H9 (cell line): ENCODE data around the gene TBXAS1. TPM values are rescaled to one million over a fixed set of nuclear protein-coding genes. Genes with fewer than 3 reads are reported as not detected.

Experiments used
- DNase-seq: peaks from one replicate; pipeline ENCODE4 v3.0.0-alpha.2; 2017
- H2AFZ ChIP-seq: one replicate; pipeline ENCODE4 v1.6.1; 2013; ENCODE audit warnings: mild to moderate bottlenecking, low read length, control low read depth, moderate library complexity
- H2AK5ac ChIP-seq: 2 replicates; pipeline ENCODE4 v1.6.1; 2013; ENCODE audit warnings: low read length, control low read depth, mixed read lengths; ENCODE audit not compliant: insufficient read length
- H2BK120ac ChIP-seq: one replicate; pipeline ENCODE4 v1.6.1; 2013; ENCODE audit warnings: low read depth, mild to moderate bottlenecking, low read length, control low read depth, inconsistent platforms; ENCODE audit not compliant: poor library complexity, severe bottlenecking
- H2BK12ac ChIP-seq: 2 replicates; pipeline ENCODE4 v1.6.1; 2013; ENCODE audit warnings: low read length, control low read depth, mixed read lengths, low read depth; ENCODE audit not compliant: insufficient read length
- H2BK15ac ChIP-seq: 2 replicates; pipeline ENCODE4 v1.6.1; 2013; ENCODE audit warnings: low read depth, low read length, control low read depth
- H2BK20ac ChIP-seq: one replicate; pipeline ENCODE4 v1.6.1; 2013; ENCODE audit warnings: low read depth, mild to moderate bottlenecking, low read length, control low read depth, inconsistent platforms; ENCODE audit not compliant: poor library complexity, severe bottlenecking
- H2BK5ac ChIP-seq: 2 replicates; pipeline ENCODE4 v1.6.1; 2013; ENCODE audit warnings: low read length, control low read depth, mixed read lengths; ENCODE audit not compliant: insufficient read length
- H3K14ac ChIP-seq: 2 replicates; pipeline ENCODE4 v1.6.1; 2013; ENCODE audit warnings: low read length, control low read depth; ENCODE audit not compliant: insufficient read depth
- H3K18ac ChIP-seq: 2 replicates; pipeline ENCODE4 v1.6.1; 2013; ENCODE audit warnings: low read depth, mild to moderate bottlenecking, mixed read lengths, low read length, control low read depth; ENCODE audit not compliant: insufficient read length
- H3K23ac ChIP-seq: 2 replicates; pipeline ENCODE4 v1.6.1; 2013; ENCODE audit warnings: low read length, control low read depth, mixed read lengths, low read depth; ENCODE audit not compliant: insufficient read length
- H3K23me2 ChIP-seq: 2 replicates; pipeline ENCODE4 v1.6.1; 2013; ENCODE audit warnings: low read depth, mild to moderate bottlenecking, mixed read lengths, low read length, control low read depth; ENCODE audit not compliant: insufficient read length, poor library complexity, severe bottlenecking
- H3K27ac ChIP-seq: 2 replicates; pipeline ENCODE4 v1.5.1; 2013; ENCODE audit warnings: low read length, control low read depth, mixed read lengths, low read depth; ENCODE audit not compliant: insufficient read length
- H3K27me3 ChIP-seq: 2 replicates; pipeline ENCODE4 v1.6.1; 2013; ENCODE audit warnings: low read length, control low read depth, inconsistent platforms; ENCODE audit not compliant: insufficient read depth
- H3K4ac ChIP-seq: 2 replicates; pipeline ENCODE4 v1.6.1; 2013; ENCODE audit warnings: low read depth, mild to moderate bottlenecking, control low read depth, inconsistent platforms, low read length, moderate library complexity
- H3K4me1 ChIP-seq: 2 replicates; pipeline ENCODE4 v1.6.1; 2013; ENCODE audit warnings: low read length, control low read depth, inconsistent platforms; ENCODE audit not compliant: insufficient read depth
- H3K4me2 ChIP-seq: 2 replicates; pipeline ENCODE4 v1.6.1; 2013; ENCODE audit warnings: low read length, control low read depth, mixed read lengths; ENCODE audit not compliant: insufficient read length, insufficient read depth
- H3K56ac ChIP-seq: 2 replicates; pipeline ENCODE4 v1.6.1; 2013; ENCODE audit warnings: low read depth, mild to moderate bottlenecking, mixed read lengths, low read length, control low read depth; ENCODE audit not compliant: insufficient read length
- H3K79me1 ChIP-seq: 2 replicates; pipeline ENCODE4 v1.6.1; 2013; ENCODE audit warnings: low read depth, mild to moderate bottlenecking, moderate library complexity, low read length, control low read depth, inconsistent platforms; ENCODE audit not compliant: insufficient read depth, poor library complexity, severe bottlenecking
- H3K79me2 ChIP-seq: 2 replicates; pipeline ENCODE4 v1.6.1; 2013; ENCODE audit warnings: low read length, control low read depth, inconsistent platforms; ENCODE audit not compliant: insufficient read depth
- H3K9ac ChIP-seq: 2 replicates; pipeline ENCODE4 v1.6.1; 2013; ENCODE audit warnings: low read length, control low read depth, mixed read lengths; ENCODE audit not compliant: insufficient read length; ENCODE audit errors: extremely low read depth
- H3K9me3 ChIP-seq: one replicate; pipeline ENCODE4 v1.6.1; 2013; ENCODE audit warnings: low read depth, low read length, inconsistent platforms; ENCODE audit not compliant: control insufficient read depth
- H3T11ph ChIP-seq: one replicate; pipeline ENCODE4 v1.6.1; 2013; ENCODE audit warnings: mild to moderate bottlenecking, low read length, control low read depth, inconsistent platforms
- H4K20me1 ChIP-seq: one replicate; pipeline ENCODE4 v1.6.1; 2013; ENCODE audit not compliant: control insufficient read depth, insufficient read length, insufficient read depth
- H4K5ac ChIP-seq: 2 replicates; pipeline ENCODE4 v1.6.1; 2013; ENCODE audit warnings: low read depth, mild to moderate bottlenecking, mixed read lengths, low read length, control low read depth; ENCODE audit not compliant: insufficient read length
- H4K8ac ChIP-seq: replicated peaks from 2 replicates; pipeline ENCODE4 v1.6.1; 2013; ENCODE audit warnings: low read length, control low read depth, mixed read lengths, low read depth; ENCODE audit not compliant: insufficient read length
- H4K91ac ChIP-seq: 2 replicates; pipeline ENCODE4 v1.6.1; 2013; ENCODE audit warnings: low read depth, mild to moderate bottlenecking, moderate library complexity, mixed read lengths, low read length, control low read depth; ENCODE audit not compliant: insufficient read length
- H3K27ac Mint-ChIP-seq, 3 experiments: 2 replicates in 2 of 3; 3 replicates in 1 of 3; pipeline ENCODE4 v1.8.0; 2020 to 2021; ENCODE audit warnings: mixed read lengths in 3 of 3, mild to moderate bottlenecking in 1 of 3, moderate library complexity in 1 of 3
- H3K27me3 Mint-ChIP-seq: 2 replicates; pipeline ENCODE4 v1.8.0; 2021; ENCODE audit warnings: low read depth, mild to moderate bottlenecking, moderate library complexity, mixed read lengths
- H3K36me3 Mint-ChIP-seq, 3 experiments: 2 replicates in 2 of 3; 3 replicates in 1 of 3; pipeline ENCODE4 v1.8.0; 2020 to 2021; ENCODE audit warnings: low read depth in 3 of 3, mixed read lengths in 3 of 3; ENCODE audit not compliant: insufficient read depth in 1 of 3
- H3K4me1 Mint-ChIP-seq, 2 experiments: 2 replicates each; pipeline ENCODE4 v1.8.0; 2020; ENCODE audit warnings: mixed read lengths in 2 of 2
- H3K4me3 Mint-ChIP-seq, 2 experiments: 2 replicates in 1 of 2; 3 replicates in 1 of 2; pipeline ENCODE4 v1.8.0; 2020 to 2021; ENCODE audit warnings: mild to moderate bottlenecking in 2 of 2, mixed read lengths in 2 of 2, moderate library complexity in 1 of 2
- H3K9me3 Mint-ChIP-seq, 2 experiments: 2 replicates in 1 of 2; 3 replicates in 1 of 2; pipeline ENCODE4 v1.8.0; 2020; ENCODE audit warnings: mild to moderate bottlenecking in 2 of 2, mixed read lengths in 2 of 2, moderate library complexity in 1 of 2
- WGBS: extraction: QIAGEN DNeasy Blood & Tissue Kit; methylation state at CpG from one replicate; pipeline ENCODE4 v1.1.7; 2013; ENCODE audit warnings: missing lambda C conversion rate, low lambda C conversion rate, mixed read lengths; ENCODE audit not compliant: insufficient read length; ENCODE audit errors: extremely low coverage; 5-methylcytosine and 5-hydroxymethylcytosine counted together
- total RNA-seq: library from RNA; stranded (reverse); gene quantifications from 2 replicates; pipeline ENCODE4 v1.2.1, GENCODE V29; 2021
- TF ChIP-seq, protein P1 (sequence below): fragments of 200-600 bp; sonication (generic); conservative IDR thresholded peaks from 3 replicates; pipeline ENCODE4 v1.8.0; 2021; ENCODE audit warnings: antibody characterized with exemption, mild to moderate bottlenecking

The TBXAS1 gene
- total RNA-seq, 1 experiment from 2014 or later, result 0.39 TPM

- Histone ChIP-seq H3K4me2 (no peak overlapping the region), H2BK20ac (no peak overlapping the region), H3K56ac (no peak overlapping the region), H4K5ac (no peak overlapping the region), H3K79me1 (no peaks in the 10 kb centered on the region), H4K8ac (no peak overlapping the region), H2BK12ac (no peak overlapping the region), H4K91ac (no peak overlapping the region), H2BK5ac (no peak overlapping the region), H4K20me1 (no peaks in the 10 kb centered on the region), H3K14ac (no peak overlapping the region; the same call in 1 of the 2 replicates), H3K23ac (no peak overlapping the region), H3K27me3 (no peaks in the 10 kb centered on the region), H2BK15ac (no peak overlapping the region), H3K27ac (no peak overlapping the region), H3T11ph (no peak overlapping the region), H3K4ac (no peak overlapping the region), H2AK5ac (no peak overlapping the region), H3K23me2 (no peaks in the 10 kb centered on the region), H3K4me1 (no peaks in the 10 kb centered on the region), H3K18ac (no peak overlapping the region), H3K9me3 (no peaks in the 10 kb centered on the region), H2AFZ (no peak overlapping the region), H2BK120ac (no peak overlapping the region), H3K79me2 (no peaks in the 10 kb centered on the region), H3K9ac (no peak overlapping the region)
- Mint-ChIP-seq H3K4me3 (no peak overlapping the region), H3K36me3 (peaks cover 14 to 19% (median 15%) of the 10 kb centered on the region in 3 experiments), H3K27me3 (peaks cover 5% of the 10 kb centered on the region), H3K9me3 (peaks cover 26 to 30% of the 10 kb centered on the region in 2 experiments), H3K27ac (no peak overlapping the region), H3K4me1 (peaks cover 0 to 5% of the 10 kb centered on the region in 2 experiments; a peak in 2 of 4 replicates)
- WGBS, result no CpG with 5 or more reads among the region's 3 CpGs
- TF ChIP-seq, protein P1, sequence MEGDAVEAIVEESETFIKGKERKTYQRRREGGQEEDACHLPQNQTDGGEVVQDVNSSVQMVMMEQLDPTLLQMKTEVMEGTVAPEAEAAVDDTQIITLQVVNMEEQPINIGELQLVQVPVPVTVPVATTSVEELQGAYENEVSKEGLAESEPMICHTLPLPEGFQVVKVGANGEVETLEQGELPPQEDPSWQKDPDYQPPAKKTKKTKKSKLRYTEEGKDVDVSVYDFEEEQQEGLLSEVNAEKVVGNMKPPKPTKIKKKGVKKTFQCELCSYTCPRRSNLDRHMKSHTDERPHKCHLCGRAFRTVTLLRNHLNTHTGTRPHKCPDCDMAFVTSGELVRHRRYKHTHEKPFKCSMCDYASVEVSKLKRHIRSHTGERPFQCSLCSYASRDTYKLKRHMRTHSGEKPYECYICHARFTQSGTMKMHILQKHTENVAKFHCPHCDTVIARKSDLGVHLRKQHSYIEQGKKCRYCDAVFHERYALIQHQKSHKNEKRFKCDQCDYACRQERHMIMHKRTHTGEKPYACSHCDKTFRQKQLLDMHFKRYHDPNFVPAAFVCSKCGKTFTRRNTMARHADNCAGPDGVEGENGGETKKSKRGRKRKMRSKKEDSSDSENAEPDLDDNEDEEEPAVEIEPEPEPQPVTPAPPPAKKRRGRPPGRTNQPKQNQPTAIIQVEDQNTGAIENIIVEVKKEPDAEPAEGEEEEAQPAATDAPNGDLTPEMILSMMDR, result no peak
- DNase-seq, result no peak
Measured at GRCh38 chr7:139807009-139807408, 22.1 kb upstream of the TBXAS1 start.
